ENCODE data around the gene PPP1R8. TPM values are rescaled to one million over a fixed set of nuclear protein-coding genes. Genes with fewer than 3 reads are reported as not detected.

The PPP1R8 gene
- total and polyA plus RNA-seq, 10 donors = 22.5 to 39.1 (median 29.6) TPM

DNA sequence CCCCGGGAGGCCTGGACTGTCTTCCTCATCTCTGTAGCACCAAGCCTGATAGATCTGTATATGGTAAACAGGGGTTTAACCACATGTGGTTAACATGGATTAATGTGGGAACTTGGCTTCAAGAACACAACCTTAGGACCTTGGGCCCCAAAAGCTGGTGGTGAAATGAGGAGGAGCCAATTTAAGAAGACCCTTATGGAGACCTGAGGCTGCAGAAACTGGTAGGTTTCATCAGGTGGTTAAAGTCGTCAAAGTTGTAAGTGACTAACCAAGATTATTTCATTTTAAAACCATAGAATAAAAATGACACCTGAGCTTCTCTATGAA, 55.7 kb downstream of the PPP1R8 start:
- WGBS, 5 donors = 32 to 58% (median 54%) methylated on average over 2 of the region's 2 CpGs
- DNase-seq = no peak
- intact Hi-C loops (cut with DNase I; ENCODE audit: low total_unique reads) = no loop called here
- no peaks in the 10 kb centered on the region for H3K9me3 ChIP-seq
- H3K4me3 ChIP-seq = peak overlapping the region in 4 of 8 donors; percentile 7 to 61 (median 24)
- TF ChIP-seq POLR2A (IDR thresholded peaks at IDR 0.05) = no peak
- TF ChIP-seq, protein P1, sequence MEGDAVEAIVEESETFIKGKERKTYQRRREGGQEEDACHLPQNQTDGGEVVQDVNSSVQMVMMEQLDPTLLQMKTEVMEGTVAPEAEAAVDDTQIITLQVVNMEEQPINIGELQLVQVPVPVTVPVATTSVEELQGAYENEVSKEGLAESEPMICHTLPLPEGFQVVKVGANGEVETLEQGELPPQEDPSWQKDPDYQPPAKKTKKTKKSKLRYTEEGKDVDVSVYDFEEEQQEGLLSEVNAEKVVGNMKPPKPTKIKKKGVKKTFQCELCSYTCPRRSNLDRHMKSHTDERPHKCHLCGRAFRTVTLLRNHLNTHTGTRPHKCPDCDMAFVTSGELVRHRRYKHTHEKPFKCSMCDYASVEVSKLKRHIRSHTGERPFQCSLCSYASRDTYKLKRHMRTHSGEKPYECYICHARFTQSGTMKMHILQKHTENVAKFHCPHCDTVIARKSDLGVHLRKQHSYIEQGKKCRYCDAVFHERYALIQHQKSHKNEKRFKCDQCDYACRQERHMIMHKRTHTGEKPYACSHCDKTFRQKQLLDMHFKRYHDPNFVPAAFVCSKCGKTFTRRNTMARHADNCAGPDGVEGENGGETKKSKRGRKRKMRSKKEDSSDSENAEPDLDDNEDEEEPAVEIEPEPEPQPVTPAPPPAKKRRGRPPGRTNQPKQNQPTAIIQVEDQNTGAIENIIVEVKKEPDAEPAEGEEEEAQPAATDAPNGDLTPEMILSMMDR (IDR thresholded peaks at IDR 0.05 in 8 of 11, conservative IDR thresholded peaks at IDR 0.05 in 3 of 11) = no peak
- TF ChIP-seq POLR2AphosphoS5 (IDR thresholded peaks at IDR 0.05) = no peak
- peaks cover 0 to 98% (median 36%) of the 10 kb centered on the region in 6 donors for H3K36me3 ChIP-seq
- H3K4me1 ChIP-seq = peaks cover 18 to 100% (median 90%) of the 10 kb centered on the region in 6 donors
- no peaks in the 10 kb centered on the region for H3K27me3 ChIP-seq (replicated peaks in 1 of 7)
- peak overlapping the region; percentile 54 to 97 (median 92) for H3K27ac ChIP-seq

DNA sequence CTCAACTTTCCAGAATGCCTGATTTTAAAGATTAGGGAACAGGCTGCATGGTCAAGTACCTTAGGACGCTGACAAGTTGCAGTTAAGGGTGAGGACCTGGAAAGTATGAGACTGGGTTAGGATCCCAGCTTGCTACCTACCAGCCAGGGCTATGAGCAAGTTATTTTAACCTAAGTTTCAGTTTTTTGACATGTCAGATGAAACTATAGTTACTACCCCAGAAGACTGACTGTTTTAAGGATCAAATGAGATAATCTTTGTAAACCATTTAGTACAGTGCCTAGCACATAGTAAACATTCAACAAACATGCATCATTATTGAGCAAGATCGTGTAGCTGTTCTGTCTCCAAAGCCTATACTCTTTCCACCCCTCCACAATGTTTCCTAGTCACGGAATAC, 56.2 kb downstream of the PPP1R8 start:
- Histone ChIP-seq H3K4me3 (peak overlapping the region in 3 of 8 donors; percentile 1 to 61 (median 23)), H3K27me3 (replicated peaks in 1 of 7) (no peaks in the 10 kb centered on the region), H3K36me3 (peaks cover 0 to 97% (median 33%) of the 10 kb centered on the region in 6 donors), H3K4me1 (peaks cover 18 to 100% (median 94%) of the 10 kb centered on the region in 6 donors), H3K27ac (peak overlapping the region; percentile 54 to 97 (median 92)), H3K9me3 (no peaks in the 10 kb centered on the region)
- TF ChIP-seq POLR2AphosphoS5 (IDR thresholded peaks at IDR 0.05) (no peak), POLR2A (IDR thresholded peaks at IDR 0.05) (no peak)
- TF ChIP-seq, protein P1 (IDR thresholded peaks at IDR 0.05 in 8 of 11, conservative IDR thresholded peaks at IDR 0.05 in 3 of 11) = no peak
- no peak for DNase-seq
- intact Hi-C loops (cut with DNase I; ENCODE audit: low total_unique reads) = no loop called here
- WGBS, 5 donors = 60 to 86% (median 71%) methylated on average over 3 of the region's 3 CpGs

DNA sequence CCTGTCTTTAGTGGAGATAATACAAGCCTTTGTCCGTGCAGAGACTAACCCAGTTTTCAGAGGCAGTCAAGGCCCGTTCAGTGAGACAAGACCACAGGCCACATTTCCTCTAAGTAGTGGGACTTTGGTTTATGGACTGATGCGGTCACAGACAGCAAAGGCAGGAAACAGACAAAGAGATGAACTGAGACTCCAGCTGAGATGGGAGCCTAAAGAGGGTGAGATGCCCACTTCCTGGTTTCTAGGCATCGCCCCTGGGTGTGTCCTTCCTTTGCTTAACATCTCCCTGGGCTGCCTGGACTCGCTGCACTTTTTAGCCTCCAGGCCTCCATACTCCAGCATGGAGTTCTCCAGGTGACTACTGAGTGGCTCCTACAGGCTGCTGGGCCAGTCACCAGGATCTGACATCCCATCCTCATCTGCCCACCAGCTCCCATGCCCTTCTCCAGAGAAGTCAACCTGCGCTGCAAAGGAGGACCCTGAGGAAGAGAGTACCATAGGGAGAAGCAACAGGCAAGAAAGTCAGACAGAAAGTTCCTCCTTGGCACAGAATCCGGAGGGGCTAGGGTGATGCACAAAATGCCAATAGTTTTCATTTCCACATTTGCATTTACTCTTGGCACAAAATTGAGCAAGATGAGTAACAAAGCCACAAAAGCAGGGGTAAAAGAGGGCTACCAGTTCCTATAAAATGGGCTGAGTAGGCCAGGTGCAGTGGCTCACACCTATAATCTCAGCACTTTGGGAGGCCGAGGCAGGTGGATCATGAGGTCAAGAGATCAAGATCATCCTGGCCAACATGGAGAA, 56.8 kb downstream of the PPP1R8 start:
- H3K4me1 ChIP-seq = peaks cover 18 to 100% (median 95%) of the 10 kb centered on the region in 6 donors
- peak; percentile 81 for DNase-seq

More for the DNA sequence above, 56.8 kb downstream of the PPP1R8 start:
- Histone ChIP-seq H3K36me3 (peaks cover 0 to 97% (median 32%) of the 10 kb centered on the region in 6 donors), H3K9me3 (no peaks in the 10 kb centered on the region), H3K27me3 (replicated peaks in 1 of 7) (no peaks in the 10 kb centered on the region), H3K27ac (peak overlapping the region; percentile 54 to 97 (median 92)), H3K4me3 (peak overlapping the region in 2 of 8 donors; percentile 1 to 61)
- 29 to 50% (median 36%) methylated on average over 8 of the region's 8 CpGs for WGBS, 5 donors
- TF ChIP-seq POLR2A (IDR thresholded peaks at IDR 0.05) (no peak), POLR2AphosphoS5 (IDR thresholded peaks at IDR 0.05) (peak in 2 of 3 donors; percentile 52 to 89)
- TF ChIP-seq, protein P1 (IDR thresholded peaks at IDR 0.05 in 8 of 11, conservative IDR thresholded peaks at IDR 0.05 in 3 of 11) = no peak
- intact Hi-C loops (cut with DNase I; ENCODE audit: low total_unique reads) = no loop called here

Data from spleen (tissue), 11 donors.